Activated CD8-positive, alpha-beta memory T cell treated with anti-CD3 and anti-CD28 coated beads for 4 hours (primary cell): ENCODE data around the gene MYRF.

Experiments
- DNase-seq, 2 donors: peaks; one replicate each; pipeline ENCODE4 v3.0.0-alpha.2; 2020; ENCODE audit warnings: low read depth in 2 of 2

The MYRF gene

DNA sequence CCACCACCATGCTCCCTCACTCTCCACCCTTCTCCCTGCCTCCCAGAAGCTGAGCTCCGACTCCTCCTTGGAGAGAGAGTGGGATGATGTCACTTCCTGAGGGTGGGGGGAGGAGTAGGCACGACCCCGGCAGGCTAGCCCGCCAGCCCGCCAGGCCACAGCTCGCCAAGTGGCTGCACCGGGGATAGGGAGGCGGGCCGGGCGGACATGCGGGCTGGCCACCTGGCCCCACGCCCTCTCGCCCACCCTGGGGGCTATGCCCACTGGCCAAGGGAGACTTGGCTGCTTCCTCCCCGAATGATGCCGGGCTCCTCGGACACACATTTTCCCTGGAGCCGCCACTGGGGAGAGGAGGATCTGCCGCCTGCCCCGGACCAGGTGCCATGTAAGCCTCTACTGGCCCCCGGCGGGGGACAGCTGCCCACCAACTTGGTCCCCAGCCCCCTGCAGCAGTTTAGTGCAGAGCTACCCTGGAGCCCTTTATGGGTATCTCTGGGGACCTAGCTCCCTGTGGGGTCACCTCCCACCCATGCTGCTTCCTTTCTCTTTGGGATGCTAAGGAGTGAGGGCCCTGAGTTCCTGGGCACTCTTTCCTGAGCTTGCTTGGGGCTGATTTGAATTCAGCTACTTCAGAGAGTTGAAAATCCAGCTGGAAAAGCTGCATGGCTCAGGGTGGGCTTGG is 33.7 kb upstream of the MYRF start:
- DNase-seq: no peak

DNA sequence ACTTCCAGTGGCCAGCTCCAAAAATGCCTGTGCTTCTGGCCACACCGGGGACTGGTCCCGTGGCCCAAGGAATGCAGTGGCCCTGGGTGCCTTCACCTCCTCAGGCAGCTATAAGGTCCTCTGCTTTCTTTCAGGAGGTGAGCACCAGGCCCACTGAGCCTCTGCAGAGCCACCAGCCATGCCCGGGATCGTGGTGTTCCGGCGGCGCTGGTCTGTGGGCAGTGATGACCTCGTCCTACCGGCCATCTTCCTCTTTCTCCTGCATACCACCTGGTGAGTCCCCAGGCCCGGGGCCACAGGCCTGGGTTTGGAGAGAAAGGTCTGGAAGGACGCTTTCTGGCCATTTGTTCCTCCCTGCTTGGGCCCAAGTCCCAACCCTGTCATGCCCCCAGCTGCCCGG is 32.5 kb upstream of the MYRF start:
- DNase-seq: no peak

DNA sequence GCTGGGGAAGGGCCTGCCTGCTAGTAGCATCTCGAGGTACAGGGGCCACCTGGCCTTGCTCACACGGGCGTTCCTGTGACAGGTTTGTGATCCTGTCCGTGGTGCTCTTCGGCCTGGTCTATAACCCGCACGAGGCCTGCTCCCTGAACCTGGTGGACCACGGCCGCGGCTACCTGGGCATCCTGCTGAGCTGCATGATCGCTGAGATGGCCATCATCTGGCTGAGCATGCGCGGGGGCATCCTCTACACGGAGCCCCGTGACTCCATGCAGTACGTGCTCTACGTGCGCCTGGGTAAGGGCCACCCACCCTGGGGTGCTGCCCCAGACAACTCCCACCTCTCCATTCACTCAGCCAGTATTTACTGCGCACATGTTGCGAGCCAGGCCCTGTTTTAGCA is 31.8 kb upstream of the MYRF start:
- DNase-seq: no peak

DNA sequence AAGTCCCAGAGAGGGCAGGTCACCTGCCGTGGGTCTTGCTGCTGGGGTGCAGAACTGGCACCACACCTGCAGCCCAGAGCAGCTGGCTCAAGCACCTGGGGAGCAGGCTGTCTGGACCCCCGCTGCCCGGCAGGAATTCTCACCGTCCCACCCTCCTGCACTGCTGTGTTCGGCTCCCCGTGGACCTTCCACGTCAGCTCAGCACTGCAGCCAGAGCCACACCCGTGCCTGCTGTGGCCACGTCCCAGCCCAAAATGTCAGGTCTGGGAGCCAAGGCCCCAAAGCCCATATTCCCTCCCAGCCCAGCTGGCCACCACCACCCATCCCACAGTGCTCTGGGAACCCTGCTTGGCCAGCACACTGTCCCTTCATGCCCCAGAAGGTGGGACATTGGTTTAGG is 28.0 kb upstream of the MYRF start:
- DNase-seq: no peak

DNA sequence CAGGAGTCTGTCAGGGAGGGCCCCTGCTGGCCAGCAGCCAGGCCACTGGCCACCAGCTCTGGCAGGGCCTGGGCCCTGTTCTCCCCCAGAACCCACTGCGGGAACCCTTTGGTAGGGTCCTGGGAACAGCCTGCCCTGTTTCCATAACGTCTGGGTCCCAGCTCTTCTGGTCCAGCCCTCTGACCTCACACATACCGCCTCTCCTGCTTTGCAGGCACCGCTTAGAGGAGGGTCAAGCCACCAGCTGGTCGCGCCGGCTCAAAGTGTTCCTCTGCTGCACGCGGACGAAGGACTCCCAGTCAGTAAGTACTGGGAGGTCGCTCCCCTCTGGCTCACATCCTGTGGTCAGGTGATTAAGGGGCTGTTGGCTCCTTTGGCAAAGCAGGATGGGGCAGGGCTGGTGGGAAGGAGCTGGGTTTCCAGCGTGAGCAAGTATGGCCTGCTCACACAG is 26.6 kb upstream of the MYRF start:
- DNase-seq: no peak

DNA sequence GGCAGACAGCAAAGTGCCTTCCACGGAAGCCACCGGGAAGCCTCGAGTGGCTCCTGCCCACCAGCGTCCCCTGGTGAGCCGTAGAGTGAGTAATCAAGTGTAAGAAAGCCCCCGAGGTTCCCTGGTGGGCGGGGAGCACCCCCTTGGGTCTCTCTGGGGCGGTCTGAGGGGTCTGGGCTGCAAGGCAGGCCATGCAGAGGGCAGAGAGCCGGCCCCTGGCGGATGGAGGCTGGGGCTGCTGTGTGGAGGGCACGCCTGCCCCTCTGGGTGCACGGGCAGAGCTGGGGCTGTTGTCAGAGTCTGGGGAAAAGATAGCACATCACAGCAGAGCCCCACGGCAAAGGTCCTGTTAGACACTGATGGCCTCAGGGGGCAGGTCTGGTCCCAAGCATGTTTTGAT is 25.7 kb upstream of the MYRF start:
- DNase-seq: no peak

DNA sequence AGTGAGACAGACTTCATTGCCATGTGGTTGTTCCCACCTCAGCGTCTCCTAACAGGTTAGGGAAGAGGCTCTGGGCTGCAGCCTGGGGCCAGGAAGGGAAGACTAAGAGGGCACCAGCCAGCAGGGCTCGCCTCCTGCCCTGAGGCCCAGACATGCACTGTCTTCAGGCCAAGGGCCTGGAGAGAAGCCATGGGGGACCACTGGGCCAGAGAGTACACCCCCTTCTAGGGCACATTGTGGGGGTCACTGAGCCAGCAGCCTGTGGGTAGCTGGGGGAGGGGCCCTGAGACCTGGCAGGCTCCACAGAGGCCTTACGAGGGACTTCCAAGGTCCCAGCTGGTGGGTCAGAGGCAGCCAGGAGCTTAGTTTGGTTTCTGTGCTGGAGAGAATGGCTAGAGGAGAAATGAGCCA is 25.0 kb upstream of the MYRF start:
- no peak for DNase-seq

DNA sequence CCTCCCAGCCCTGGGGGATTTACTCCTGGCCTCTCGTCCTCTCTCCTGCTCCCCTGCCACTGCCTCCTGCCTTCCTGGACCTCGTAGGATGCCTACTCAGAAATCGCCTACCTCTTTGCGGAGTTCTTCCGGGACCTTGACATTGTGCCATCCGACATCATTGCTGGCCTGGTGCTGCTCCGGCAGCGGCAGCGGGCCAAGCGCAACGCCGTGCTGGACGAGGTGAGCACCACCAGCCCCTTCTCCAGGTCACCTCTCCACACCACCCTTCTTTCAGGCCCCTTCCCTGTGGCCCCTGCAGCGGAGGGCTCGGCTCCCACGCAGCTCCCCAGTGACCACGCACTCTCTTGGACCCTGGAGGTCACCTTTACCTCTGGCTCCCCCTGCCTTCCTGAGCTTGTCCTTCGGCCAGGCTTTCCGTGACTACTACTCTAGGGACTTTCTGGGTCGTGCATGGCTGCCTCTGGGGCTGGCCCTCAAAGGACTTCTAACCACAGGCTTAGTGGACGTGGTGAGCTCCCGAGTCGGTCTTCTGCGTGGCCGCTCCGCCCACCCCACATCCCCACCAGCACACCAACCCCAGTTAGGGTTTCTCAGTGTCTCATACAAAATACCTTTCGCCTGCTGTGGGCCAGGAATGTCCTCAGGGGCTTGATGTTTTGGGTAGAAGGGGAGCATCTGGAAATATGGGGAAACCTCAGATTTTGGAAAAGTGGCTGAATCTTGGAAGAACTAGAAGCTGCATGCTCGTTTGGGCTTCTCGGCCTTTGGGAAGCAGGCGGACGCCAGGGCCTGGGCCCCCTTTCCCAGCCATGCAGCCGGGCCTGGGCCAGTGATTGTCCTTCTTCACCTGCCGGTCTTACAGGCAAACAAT is 24.1 kb upstream of the MYRF start:
- DNase-seq: no peak

DNA sequence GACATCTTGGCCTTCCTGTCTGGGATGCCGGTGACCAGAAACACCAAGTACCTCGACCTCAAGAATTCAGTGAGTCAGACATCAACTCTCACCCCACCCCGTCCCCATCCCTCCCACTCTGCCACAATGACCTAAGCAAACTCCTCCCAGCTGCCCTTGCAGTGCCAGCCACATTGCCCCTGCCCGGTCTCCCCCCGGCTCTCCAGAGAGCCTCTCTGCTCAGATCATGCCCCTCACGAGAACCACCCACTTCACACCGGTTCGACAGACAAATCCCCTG is 23.6 kb upstream of the MYRF start:
- DNase-seq: no peak

DNA sequence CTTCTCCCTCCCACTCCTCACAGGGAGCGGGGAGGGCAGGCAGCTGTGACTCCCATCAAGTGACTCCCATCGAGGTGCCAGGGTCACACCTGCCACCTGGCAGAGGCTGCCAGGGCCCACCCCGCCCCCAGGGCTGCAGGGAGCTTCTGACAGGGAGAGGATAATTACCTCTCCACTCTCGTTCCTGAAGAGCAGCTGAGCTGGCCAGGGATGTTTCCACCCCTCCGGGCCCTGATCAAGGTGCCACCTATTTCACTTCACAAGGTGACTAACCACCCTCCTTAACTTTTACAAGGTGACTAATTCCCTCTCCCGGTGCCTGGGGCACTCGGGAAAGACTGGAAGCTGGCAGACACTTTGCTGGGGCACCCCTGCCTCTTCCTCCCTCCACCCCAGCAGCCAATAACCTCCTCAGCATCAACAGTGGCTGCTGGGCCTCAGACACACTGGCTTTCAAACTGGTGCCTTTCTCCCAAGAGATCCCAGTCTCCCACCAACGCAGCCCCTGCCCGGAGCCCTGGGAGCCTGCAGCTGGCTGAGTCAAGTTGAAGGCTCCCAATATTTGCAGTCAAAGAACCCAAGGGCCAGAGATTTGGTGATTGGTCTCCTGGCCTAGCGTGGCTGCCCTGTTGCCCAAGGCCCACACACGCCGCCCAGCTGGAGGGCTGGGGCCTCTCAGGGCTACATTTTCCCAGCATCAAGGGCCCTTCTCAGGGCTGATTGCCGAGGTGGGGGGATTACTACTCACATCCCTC is 22.0 kb upstream of the MYRF start:
- no peak for DNase-seq

DNA sequence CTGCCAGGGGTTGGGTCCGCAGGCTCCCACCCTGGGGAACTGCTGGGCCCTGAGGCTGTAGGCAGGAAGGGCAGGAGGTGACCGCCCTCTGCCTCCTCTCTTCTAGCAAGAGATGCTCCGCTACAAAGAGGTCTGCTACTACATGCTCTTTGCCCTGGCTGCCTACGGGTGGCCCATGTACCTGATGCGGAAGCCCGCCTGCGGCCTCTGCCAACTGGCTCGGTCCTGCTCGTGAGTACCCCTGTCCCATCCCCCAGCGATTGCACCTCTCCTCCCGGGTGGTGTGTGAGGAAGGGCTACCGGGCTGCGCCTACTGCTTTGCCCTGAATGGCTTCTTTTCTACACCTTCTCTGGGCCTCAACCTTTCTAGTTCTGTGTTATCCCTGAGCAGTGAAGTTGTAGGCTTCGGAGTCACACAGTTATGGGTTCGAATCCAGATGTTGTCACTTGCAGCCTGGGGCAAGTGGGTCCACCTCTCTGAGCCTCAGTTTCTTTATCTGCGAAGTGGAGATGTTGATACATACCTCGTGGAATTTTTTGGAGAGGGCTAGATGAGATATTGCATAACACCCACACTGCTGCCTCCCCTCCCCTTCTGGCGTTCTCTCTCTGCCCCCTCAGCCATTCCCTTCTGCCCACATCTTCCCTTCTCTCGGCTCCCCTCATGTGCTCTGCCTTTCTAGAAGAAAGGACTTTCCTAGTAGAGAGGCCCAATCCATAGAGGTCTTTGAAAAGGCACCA is 21.1 kb upstream of the MYRF start:
- DNase-seq: no peak

DNA sequence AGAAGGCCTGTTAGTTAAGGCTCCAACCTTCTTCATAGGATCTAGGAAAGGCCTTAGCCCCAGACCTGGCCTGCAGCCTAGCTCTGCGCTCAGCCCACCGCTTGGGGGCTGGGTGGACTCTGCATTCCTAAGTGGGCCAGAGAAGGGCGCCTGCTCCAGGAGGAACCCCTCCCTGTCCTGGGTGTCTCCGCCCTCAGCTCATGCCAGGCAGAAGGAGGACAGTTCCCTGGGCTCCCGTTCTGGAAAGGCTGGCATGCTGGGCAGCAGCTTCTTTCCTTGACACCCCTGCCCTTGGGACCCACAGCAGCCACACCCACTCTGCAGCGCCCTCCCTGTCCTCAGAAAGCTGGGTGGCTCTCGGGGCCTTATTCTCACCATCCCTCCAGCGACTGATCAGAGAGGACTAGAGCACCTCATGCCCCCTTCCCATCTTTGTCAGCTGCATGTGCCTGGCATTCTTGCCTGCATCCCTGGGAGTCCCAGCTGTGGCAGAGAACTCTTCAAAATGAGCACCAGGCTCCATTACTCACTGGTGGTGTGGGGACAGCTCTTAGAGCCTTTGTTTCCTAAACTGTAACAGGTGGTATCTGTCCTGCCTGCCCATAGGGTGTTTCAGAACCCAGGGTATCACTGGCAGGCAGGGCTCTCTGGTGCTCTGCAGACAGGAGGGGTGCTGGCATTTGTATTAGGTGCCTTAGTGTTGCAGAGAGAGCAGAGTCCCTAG is 20.3 kb upstream of the MYRF start:
- no peak for DNase-seq

DNA sequence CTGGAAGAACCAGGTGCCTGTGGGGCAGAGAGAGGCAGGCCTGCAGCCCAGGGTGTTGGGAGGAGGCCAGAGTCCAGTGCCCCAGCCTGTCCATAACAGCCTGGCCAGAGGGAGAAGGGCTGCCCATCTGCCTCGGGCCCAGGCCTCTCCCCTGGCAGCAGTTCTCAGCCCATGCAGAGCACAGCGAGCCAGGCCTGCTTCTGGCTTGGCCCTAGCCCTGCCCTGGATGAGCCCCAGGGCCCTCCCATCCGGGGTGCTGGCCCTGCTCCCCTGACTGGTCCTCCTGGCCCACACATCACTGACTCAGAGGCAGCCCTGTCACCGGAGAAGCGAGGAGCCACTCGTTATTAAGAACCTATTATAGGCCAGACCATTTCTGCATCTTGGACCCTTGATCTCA is 19.7 kb upstream of the MYRF start:
- no peak for DNase-seq

DNA sequence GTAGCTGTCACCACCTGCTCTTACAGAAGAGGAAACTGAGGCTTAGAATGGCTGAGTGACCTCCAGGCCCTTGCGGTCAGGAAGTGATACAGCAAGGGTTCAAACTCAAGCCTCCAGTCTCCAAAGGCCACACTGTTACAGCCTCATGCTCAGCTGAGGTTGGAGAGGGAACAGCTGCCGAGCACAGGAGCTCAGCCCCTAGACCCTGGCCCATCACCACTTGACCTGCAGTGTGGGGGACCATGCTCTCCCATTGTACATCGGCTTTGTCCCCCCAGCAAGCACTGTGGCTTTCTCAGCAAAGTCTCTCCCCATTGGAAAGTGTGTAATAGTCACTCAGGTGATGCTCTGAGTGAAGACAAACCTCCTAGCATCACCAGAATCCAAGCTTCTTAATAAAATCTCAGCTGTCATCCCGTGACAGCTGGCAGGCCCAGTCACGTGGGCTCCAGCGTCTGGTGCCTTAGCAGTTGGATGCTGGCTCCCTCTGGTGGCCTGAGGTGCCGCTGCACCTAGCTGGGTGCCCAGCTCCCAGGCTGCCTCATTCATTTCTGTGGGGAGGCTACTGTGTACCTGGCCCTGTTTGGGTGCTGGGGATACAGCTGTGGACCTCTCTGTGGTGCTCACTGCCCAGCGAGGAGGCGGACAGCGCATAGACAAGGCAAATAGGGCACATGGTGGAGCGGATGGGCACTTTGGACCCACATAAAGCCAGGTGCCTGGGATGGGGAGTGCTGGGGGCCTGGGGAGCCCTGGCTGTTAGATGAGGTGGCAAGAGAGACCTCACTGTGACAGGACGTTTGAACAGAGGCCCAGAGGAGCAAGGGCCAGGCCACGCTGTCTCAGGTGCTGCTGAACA is 19.1 kb upstream of the MYRF start:
- DNase-seq: peak; percentile 67

DNA sequence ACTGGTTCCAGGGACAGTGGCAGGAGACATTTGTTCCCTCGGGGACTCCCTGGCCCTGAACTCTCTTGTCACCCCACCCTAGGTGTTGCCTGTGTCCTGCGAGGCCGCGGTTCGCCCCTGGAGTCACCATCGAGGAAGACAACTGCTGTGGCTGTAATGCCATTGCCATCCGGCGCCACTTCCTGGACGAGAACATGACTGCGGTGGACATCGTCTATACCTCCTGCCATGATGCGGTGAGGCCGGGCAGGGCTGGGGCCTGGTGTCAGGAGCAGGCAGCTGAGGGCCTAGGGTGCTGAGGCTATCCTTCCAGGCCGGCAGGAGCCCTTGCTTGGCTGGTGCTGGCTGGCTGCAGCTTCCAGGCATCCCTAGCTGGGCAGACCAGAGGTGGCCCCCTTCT is 17.7 kb upstream of the MYRF start:
- no peak for DNase-seq

DNA sequence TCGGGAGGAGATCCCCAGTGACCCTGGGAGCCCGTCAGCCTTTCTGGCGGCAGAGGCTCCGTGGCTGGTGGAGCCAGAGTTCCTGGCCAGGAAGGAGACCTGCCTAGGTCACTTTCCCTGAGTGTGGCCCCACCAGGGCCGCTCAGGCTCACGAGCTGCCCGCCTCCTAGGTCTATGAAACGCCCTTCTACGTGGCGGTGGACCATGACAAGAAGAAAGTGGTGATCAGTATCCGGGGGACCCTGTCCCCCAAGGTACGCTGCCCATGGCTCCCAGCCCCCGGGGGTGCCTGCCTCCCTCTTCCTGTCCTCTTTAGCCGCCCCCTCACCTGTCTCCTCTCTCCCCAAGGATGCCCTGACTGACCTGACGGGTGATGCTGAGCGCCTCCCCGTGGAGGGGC is 17.0 kb upstream of the MYRF start:
- no peak for DNase-seq

DNA sequence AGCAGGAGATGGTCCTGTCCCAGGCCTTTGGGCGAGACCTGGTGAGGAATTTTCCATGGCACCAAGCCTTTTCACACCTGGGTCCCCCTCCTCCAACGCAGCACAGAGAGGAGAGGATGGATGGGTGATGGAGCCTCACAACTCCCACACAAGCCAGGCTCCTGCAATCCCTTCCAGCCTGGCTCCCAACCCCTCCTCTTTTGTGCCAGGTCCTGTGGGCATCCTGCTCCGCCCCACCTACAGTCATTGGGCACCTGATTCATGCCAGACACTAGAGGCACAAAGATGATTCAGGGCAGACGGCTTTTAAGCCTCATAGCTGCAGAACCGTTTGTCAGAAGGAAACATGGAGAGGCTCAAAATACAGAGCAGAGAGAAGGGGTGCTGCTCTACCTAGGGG is 16.1 kb upstream of the MYRF start:
- no peak for DNase-seq

DNA sequence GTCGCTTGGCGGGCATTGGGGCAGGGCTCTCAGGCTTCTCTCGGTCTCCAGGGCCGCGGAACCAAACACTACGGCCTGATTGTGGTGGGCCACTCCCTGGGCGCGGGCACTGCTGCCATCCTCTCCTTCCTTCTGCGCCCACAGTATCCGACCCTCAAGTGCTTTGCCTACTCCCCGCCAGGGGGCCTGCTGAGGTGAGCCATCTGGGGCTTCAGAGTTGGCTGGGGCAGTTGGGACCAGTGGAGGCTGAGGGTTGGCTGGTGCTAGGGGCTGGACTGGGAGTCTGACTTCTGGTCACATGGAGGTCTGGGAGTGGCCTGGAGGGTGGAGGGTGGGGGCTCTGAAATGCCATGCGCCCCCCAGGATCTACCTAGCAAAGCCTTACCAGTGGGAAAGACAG is 15.3 kb upstream of the MYRF start:
- no peak for DNase-seq

DNA sequence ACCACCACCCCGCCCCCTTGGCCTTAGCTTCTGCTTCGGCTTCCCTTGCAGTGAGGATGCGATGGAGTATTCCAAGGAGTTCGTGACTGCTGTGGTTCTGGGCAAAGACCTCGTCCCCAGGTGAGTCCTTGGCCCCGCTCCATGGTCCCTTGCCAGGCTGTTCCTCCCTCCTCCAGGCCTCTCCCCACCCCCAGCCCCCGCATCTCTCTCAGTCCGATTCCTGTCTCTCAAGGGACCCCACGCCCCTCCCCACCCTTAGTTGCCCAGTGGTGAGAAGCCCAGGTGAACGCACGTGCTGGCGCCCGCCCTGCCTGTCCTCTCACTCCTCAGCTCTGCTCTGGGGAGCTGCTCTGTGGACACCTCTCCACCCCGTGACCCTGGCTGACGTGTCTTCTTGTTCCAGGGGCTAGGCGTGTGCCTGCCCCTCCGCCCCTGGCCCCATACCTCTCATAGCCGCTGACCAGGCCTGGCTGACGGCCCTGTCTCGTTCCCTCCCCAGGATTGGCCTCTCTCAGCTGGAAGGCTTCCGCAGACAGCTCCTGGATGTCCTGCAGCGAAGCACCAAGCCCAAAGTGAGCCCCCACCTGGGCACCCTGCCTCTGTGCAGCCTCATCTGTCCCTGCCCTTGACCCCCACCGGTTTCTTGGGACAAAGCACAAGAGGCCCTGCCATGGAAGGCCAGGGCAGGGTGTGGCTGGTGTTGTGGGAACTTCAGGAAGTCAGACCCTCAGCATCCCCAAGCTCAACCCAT is 14.6 kb upstream of the MYRF start:
- no peak for DNase-seq

DNA sequence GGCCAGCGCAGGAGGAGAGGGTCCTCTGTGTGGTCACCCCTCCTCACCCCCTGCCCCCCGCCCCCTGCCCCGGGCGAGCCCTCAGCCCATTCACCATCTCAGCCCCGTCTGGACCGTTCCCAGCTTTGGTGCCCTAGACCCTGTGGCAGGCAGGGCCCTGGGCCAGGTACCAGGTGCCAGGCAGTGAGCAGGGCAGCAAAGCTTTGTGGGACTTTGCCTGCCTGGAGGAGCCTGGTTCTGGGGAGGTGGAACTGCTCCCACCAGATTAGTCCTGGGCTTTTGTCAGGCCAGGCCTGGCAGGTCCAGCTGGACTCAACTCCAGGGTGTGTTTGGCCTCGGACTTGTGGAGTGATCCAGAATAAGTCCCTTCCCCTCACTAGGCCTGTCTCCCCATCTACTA is 13.7 kb upstream of the MYRF start:
- no peak for DNase-seq
